Colonic mucosa (tissue), 4 donors: ENCODE measurements around the gene PLEKHG2. TPM values are rescaled to one million over a fixed set of nuclear protein-coding genes. Genes with fewer than 3 reads are reported as not detected.

ENCODE experiments used
- DNase-seq: peaks from one replicate; pipeline ENCODE4 v3.0.0-alpha.2; 2020
- H3K27ac ChIP-seq: fragments of 200-600 bp; one replicate; pipeline ENCODE4 v1.8.0; 2021
- H3K27me3 ChIP-seq: fragments of 200-600 bp; one replicate; pipeline ENCODE4 v1.8.0; 2021
- H3K36me3 ChIP-seq: fragments of 200-600 bp; one replicate; pipeline ENCODE4 v1.8.0; 2021
- H3K4me1 ChIP-seq: fragments of 200-600 bp; one replicate; pipeline ENCODE4 v1.8.0; 2021; ENCODE audit warnings: mild to moderate bottlenecking
- H3K4me3 ChIP-seq: fragments of 200-600 bp; one replicate; pipeline ENCODE4 v1.8.0; 2021
- H3K9ac ChIP-seq, 2 donors: one replicate each; pipeline ENCODE4 v1.7.0; 2013; ENCODE audit warnings: control low read depth in 2 of 2, low read depth in 2 of 2, low read length in 2 of 2
- H3K9me3 ChIP-seq: fragments of 200-600 bp; one replicate; pipeline ENCODE4 v1.8.0; 2021
- intact Hi-C: fragments of 100-400 bp; cut with DNase I; formaldehyde crosslinking; loops from one replicate; pipeline ENCODE4 v1.14.1; 2022
- total RNA-seq, 2 donors: library from RNA; stranded (reverse); fragmentation: NEBNext Ultra II Directional in 1 of 2; extraction: Animal tissue kit (Norgen Biotek cat#: 25700) in 1 of 2; gene quantifications; one replicate each; pipeline ENCODE4 v1.2.1, GENCODE V29; 2021
- TF ChIP-seq, protein P1 (sequence below): fragments of 200-600 bp; IDR thresholded peaks from one replicate; pipeline ENCODE4 v1.8.0; 2022; ENCODE audit warnings: antibody characterized with exemption, mild to moderate bottlenecking
- donor health status: healthy.
- donor health status: DM: no; HTN: no; CAD: no.
- donor health status: DM: no; HTN: no; CAD: no.

Gene PLEKHG2
- total RNA-seq, 2 donors from 2014 or later: 8.0 to 10.4 TPM

DNA sequence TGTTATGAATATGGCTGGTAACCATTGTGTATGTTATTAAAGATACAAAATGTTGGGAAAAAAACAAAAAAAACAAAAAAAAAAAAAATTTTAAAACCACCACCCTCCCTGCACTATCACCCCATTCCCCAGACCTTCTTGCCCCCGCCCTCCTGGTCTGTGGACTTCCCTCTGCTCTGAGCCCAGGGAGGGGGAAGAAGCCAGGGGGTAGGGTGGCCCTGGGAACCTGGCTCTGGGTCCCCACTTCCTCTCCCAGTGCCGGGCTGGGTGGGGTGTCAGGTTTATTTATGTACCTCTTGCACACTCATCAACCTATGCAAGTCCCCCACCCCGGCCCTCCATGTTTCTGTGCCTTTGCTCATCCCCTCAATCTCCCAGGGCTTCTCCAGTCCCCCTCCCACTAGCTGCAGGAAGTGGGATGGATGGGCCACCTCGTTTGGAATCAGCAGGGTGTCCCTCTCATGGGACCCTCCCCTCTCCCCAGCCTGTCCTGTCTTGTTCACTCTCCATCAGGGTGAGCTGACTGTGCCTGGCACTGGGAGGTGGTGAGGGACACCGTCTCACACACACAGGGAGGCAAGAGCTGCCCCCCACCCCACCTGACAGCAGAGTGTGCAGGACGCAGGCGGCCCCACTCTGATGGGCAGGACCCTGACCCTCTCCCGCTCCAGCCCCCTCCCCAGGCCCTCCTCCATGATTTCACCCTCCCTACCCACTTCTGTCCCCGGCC is 27.5 kb upstream of the PLEKHG2 start:
- DNase-seq: no peak
- Histone ChIP-seq H3K27me3 (no peaks in the 10 kb centered on the region), H3K4me3 (no peak overlapping the region), H3K4me1 (peaks cover 3% of the 10 kb centered on the region), H3K27ac (no peak overlapping the region), H3K36me3 (peaks cover 17% of the 10 kb centered on the region), H3K9me3 (no peaks in the 10 kb centered on the region), H3K9ac (no peak overlapping the region)
- intact Hi-C loops: no loop called here
- TF ChIP-seq, protein P1, sequence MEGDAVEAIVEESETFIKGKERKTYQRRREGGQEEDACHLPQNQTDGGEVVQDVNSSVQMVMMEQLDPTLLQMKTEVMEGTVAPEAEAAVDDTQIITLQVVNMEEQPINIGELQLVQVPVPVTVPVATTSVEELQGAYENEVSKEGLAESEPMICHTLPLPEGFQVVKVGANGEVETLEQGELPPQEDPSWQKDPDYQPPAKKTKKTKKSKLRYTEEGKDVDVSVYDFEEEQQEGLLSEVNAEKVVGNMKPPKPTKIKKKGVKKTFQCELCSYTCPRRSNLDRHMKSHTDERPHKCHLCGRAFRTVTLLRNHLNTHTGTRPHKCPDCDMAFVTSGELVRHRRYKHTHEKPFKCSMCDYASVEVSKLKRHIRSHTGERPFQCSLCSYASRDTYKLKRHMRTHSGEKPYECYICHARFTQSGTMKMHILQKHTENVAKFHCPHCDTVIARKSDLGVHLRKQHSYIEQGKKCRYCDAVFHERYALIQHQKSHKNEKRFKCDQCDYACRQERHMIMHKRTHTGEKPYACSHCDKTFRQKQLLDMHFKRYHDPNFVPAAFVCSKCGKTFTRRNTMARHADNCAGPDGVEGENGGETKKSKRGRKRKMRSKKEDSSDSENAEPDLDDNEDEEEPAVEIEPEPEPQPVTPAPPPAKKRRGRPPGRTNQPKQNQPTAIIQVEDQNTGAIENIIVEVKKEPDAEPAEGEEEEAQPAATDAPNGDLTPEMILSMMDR: no peak

DNA sequence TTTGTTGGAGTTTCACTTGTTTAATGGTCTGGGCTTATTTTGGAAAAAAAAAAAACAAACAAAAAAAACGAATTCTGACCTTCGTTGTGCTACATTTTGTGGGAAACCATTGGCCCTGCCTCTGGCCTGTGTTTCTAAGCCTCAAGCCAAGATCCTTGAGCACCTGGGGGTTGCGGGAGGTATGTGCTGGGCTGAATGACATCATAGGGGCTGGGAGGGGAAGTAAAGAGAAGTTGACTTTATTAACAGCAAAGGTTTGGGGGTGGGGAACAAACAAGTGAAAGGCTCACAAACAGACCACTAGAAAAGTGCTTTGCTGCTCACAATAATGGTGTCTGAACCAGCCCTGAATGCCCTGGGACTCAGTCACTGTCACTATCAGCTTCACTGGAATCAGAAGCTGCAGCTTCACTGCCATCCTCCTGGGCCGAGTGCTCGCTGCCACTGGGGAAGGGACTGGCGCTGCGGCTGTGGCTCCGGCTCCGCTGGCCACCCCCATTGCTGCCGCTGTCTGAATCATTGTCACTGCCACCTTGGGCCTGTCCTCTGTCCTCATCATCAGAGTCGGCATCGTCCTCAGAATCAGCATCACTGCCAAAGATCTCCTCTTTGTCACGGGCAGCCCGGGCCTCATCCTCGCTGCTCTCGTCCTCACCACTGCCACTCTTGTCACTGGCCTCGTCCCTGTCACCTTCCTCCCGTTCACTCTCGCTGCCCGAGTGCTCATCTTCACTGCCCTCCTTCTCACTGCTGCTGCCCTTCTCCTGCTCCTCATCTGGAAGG is 26.6 kb upstream of the PLEKHG2 start:
- no peaks in the 10 kb centered on the region for H3K27me3 ChIP-seq
- H3K4me1 ChIP-seq: peaks cover 5% of the 10 kb centered on the region
- no peak overlapping the region for H3K9ac ChIP-seq
- intact Hi-C loops: no loop called here
- H3K9me3 ChIP-seq: no peaks in the 10 kb centered on the region
- no peak overlapping the region for H3K27ac ChIP-seq
- no peak overlapping the region for H3K4me3 ChIP-seq
- peaks cover 8% of the 10 kb centered on the region for H3K36me3 ChIP-seq
- no peak for DNase-seq
- TF ChIP-seq, protein P1: no peak

DNA sequence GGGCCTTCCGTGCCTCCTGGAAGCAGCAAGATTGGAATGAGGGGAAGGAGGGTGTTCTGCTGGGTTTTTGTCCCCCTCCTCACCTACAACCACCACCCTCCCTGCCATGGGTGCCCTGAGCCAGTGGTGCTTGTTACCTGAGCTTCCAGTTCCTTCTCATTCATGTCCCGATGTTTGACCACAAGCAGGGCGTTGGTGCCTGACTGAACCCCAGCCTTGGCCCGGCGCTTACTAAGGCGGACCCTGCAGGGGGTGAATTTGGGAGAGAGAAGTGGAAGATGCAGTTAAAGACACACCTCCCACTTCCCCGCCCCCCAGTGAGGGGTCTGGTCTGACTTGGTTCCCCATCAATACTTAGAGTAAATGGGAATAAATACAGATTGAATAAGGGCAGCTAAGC is 25.9 kb upstream of the PLEKHG2 start:
- no peak overlapping the region for H3K4me3 ChIP-seq
- intact Hi-C loops: no loop called here
- TF ChIP-seq, protein P1: no peak
- DNase-seq: no peak
- peaks cover 5% of the 10 kb centered on the region for H3K4me1 ChIP-seq
- H3K36me3 ChIP-seq: peaks cover 4% of the 10 kb centered on the region
- no peak overlapping the region for H3K9ac ChIP-seq
- no peaks in the 10 kb centered on the region for H3K9me3 ChIP-seq
- H3K27me3 ChIP-seq: no peaks in the 10 kb centered on the region
- no peak overlapping the region for H3K27ac ChIP-seq

DNA sequence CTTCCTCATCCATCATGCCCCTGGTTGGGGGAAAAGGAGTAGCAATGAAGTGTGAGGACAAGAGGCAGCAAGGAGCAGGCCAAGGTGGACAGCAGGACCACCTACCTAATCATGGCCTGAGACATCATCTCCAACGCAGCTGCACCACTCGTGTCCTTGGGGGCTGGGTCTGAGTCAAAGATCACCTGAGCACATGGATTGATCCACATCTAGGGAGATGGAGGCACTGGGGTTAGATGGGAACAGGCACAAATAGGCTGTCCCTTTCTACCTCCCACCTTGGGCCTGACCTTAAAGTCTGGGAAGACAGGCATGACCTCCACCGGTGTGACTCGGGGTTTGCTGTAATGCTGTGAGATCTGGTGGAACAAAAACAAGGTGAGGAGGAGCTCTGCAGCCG is 23.8 kb upstream of the PLEKHG2 start:
- TF ChIP-seq, protein P1: no peak
- Histone ChIP-seq H3K9me3 (no peaks in the 10 kb centered on the region), H3K9ac (no peak overlapping the region), H3K36me3 (peaks cover 4% of the 10 kb centered on the region), H3K4me3 (no peak overlapping the region), H3K4me1 (peaks cover 9% of the 10 kb centered on the region), H3K27ac (no peak overlapping the region), H3K27me3 (no peaks in the 10 kb centered on the region)
- intact Hi-C loops: no loop called here
- DNase-seq: no peak

DNA sequence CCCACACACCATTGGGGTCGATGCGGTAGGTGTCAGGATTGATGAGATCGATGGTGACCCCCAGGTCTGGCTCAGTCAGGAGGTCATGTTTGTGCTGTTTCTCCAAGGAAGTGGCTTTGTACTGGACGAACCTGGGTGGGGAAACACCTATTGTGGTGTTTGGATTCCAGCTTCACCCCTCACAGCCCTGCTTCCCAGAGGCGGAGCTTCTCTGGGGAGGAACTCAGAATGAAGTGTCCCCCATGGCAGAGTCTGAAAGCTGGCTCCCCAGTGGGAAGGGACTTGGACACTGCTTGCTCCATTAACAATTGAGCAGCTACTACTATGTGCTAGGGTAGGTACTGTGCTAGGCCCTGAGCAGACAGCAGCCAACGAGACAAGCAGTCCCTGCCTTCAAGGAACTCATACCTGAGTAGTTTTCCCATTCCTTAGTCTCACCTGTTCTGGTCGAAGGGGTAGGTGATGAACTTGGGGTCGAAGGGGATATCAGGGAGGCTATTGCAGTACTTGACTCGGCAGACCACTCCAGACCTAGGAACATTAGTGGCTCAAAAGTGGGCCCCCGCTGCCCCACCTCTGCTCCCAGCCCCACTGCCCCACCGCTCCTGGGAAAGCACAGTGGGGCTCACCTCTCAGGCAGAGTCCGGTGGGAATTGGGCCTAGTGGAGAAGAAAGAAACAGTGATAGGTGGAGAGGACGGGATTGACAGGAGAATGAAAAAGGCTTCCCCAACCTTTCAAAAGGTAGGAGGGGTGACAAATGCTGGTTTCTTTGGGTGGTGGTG is 22.6 kb upstream of the PLEKHG2 start:
- Histone ChIP-seq H3K4me3 (peak overlapping the region; percentile 83), H3K36me3 (peaks cover 4% of the 10 kb centered on the region), H3K4me1 (peaks cover 9% of the 10 kb centered on the region)

More for the DNA sequence above, 22.6 kb upstream of the PLEKHG2 start:
- H3K27me3 ChIP-seq: no peaks in the 10 kb centered on the region
- peak overlapping the region; percentile 81 for H3K27ac ChIP-seq
- peak overlapping the region; percentile 96 to 99 for H3K9ac ChIP-seq
- DNase-seq: no peak
- TF ChIP-seq, protein P1: no peak
- no peaks in the 10 kb centered on the region for H3K9me3 ChIP-seq
- intact Hi-C loops: no loop called here
